IPS-NIHi11 (cell line): ENCODE data around the gene DCDC2C.
A peak's percentile ranks its signal among the peaks of the same experiment; 100 is the strongest.

Source experiments
- DNase-seq: peaks from one replicate; pipeline ENCODE4 v3.0.0; 2012; ENCODE audit warnings: mixed read lengths, low spot score

Gene DCDC2C

DNA sequence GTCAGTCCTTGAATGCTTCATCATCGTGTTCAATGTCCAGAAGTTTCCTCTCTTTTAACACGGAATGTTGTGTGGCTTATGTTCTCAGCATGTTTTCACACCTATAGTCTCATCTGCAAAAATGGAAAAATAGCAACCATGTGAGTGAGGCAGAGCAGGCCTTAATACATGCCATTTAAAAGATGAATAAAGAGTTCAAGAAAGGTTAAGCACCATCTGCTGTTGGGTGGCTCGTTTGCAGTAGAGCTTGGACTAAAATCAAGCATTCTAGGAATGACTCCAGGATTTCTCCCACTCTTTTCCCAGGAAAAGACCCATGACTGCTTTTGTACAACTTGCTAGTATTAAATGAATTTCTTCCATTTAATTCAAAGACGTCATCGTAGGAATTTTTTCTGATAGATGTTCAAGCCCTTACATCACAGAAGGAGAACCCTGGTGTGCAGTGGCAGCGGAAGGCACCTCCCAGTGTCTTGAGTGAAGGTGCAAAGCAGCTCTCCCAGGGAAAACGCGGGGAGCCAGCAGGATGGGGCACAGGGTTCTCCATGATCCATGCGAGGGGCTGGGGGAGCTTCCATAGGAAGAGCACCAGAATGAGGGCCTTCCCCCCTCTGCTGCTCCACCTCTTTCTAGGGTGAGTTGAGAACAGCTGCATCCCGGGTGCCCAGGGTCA is 9.6 kb downstream of the DCDC2C start:
- DNase-seq: no peak

DNA sequence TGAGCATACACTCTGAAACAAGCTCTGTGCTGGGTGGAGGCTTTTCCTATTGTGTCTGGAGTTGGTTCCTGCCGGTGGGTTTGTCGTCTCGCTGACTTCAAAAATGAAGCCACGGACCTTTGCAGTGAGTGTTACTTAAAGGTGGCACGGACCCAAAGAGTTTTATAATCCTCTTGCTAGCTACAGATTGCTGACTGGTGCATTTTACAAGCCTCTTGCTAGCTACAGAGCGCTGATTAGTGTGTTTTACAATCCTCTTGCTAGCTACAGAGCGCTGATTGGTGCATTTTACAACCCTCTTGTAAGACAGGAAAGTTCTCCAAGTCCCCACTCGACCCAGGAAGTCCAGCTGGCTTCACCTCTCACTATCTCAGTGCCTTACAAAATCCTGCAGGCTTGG is 15.3 kb downstream of the DCDC2C start:
- no peak for DNase-seq

DNA sequence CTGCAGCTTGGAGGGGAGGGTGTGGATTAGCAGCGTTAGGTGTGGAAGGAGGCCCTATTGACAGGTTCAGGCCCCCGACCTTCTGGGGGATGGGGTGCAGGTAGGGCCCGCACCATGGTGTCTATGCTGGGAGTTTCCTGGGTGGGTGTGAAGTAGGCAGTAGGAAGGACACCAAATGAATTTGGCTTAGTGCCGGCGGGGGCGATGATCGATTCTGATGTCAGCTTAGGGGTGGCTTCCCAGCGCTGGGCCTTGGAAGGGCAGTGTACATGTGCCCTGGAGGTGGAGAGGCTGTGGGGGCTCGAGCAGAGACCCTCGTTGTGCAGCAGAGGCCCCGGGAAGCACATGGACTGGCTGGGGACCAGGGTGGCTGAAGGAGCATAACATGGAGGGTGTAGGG is 21.6 kb downstream of the DCDC2C start:
- no peak for DNase-seq

DNA sequence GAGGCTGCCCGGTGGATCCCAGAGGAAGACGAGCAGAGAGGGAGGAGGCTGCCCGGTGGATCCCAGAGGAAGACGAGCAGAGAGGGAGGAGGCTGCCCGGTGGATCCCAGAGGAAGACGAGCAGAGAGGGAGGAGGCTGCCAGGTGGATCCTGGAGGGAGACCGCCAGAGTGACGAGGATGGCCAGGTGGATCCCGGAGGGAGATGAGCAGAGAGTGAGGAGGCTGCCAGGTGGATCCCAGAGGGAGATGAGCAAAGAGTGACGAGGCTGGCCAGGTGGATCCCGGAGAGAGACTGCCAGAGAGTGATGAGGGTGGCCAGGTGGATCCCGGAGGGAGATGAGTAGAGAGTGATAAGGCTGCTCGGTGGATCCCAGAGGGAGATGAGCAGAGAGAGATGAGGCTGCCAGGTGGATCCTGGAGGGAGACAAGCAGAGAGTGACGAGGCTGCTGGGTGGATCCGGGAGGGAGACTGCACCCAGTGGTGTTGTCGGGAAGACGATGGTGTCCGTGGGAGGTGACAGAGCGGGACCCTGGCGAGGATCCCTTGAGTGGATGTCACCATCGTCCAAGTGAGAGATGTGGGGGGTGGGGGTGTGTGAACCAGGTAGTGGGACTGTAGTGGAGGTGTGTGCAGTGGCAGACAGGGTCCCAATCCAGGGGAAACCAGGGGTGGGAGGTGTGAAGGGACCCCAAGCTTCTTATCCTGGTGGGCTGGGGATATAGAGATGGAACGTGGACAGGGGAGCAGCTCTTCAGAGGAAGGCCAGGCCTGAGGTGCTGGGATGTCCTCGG is 22.3 kb downstream of the DCDC2C start:
- DNase-seq: no peak

DNA sequence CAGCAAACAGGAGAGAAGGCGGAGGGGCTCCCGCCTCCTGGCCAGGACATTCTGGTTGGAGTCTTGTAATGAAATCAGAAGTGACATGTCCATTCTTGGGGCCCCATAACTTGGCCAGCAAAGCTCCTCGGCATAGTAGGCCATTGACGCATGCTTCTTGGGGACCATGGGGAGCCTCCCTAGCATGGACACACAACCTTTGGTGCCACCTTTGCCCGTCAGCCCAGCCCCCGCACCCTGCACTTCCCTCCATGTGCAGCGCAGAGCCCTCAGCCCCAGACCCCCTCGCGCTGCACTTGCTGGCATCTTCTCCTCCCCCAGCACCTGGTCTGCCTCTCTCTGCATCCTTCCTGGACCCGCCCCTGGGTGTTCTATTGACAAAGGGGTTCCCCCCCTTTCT is 23.1 kb downstream of the DCDC2C start:
- DNase-seq: no peak

DNA sequence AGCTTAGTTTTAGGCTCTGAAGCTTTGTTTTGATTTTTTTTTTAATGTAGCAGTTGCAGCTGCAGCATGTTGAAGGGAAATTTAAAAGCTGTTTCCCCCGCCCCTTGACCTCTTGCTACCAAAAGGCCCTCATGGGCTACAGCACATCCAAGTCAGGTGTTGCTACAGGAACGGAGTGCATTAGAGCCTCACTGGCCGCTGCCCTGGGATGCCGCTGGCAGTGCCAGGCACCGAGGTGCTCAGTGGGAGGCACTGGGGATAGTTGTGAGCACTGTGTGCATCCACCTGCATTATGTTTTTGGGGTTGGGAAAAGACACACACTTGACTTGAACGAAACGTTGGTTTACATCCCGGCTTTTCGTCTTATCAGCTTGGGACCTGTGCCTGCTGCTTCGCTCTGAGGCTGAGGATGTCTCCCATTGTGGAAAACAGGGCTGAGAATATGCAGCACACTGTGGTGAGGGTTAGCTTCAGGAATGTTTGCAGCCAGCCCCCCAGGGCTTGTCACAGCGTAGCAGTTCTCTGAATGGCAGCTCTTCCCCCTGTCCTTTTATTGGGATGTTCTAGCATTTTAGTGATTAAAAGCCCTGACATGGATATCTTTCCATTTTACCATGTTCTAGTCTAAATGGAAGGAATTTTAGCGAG is 24.1 kb downstream of the DCDC2C start:
- DNase-seq: peak; percentile 54

DNA sequence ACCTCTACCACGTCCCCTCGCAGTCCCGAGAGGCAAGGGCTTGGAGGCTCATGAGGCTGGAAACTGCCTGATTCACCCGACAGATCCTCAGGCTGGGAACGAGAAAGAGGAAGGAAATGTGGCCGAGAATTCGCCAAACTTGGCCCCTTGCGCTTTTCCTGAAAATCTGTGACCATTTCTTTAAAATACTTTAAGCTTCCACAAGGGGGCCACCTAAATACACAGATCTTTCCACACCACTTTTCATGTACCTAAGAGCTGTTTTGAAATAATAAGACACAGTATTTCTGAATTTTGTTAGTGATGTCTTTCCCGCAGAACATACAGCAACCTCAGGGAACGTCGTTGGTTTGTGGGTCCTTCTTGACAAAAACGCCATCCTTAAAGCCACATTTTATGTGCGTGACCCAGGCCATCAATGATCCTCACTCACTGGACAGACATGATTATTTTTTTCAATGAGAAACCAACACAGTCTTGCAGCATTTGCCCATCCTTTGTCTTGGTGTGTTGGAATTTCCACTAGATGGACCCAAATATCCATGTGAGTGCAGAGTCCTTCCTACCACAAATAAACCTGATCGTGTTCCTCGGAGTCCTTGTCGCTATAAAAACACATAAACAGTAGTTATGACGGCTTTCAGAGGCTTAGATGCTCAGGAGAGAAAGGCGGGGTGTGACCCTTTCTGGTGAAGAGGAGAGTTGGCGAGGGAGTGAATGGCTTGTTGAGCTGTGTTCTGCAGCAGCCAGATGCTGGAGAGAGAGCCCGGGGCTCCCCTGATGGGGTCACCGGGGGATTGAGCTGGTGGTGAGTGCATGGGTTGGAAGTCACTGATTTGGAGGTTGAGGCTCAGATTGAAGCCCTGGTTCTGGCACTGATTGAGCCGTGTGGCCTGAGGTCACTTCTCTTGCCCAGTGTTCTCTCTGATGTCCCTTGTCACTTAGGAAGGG is 25.0 kb downstream of the DCDC2C start:
- DNase-seq: peak; percentile 72

DNA sequence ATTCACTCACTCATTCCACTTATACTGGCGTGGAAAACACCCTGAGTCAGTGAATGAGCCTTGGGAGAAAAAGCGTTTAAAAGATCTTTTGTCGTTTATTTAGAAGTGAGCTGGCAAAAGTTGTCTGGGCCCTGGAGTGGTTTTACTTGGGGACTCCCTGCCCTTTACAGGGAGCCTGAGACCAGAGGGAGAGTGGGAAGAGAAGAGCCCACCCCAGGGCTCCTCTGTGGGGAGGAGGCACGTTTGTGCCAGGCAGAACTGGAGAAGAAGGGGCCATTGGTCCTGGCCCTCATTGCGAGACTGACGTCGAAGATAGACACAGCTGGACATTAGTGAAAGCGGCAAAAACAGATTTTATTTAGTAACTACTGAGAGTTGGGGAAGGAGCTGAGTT is 25.7 kb downstream of the DCDC2C start:
- DNase-seq: no peak

DNA sequence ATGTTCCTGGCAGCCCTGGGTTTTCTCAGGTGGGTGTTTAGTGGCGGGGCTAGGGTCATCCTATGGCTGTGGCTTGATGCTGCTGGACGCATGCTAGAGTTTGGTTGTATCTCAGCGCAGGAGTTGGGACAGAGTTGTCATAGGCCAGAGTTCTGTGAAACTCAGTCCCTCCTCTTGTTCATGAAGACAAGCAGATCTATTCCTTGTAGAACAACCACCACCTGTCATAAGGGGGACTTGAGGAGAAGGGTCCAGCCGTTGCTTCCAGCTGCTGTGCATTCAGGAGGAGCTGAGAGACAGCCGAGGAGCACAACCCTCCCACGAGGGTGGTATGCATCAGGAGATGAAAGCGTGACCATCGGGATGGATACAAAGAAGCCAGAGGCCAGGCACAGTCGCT is 26.4 kb downstream of the DCDC2C start:
- DNase-seq: no peak

DNA sequence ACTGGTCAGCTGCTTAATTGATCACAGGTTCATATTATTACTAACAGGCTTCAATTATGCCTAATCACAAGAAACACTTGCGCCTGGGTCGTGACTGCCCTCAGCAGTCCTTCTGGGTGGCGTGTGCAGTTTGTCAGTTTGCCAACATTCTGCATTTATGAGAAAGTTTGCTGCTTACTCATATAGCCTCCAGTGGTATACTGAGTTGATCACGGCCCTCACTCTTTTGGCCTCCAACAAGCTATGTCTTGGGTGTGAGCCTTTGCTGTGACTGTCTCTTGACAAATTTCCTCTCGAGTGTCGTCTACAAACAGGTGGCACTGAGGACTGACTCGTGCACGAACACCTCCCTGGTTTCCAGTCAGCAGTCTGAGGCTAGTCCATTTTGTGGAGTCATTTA is 27.3 kb downstream of the DCDC2C start:
- DNase-seq: no peak

DNA sequence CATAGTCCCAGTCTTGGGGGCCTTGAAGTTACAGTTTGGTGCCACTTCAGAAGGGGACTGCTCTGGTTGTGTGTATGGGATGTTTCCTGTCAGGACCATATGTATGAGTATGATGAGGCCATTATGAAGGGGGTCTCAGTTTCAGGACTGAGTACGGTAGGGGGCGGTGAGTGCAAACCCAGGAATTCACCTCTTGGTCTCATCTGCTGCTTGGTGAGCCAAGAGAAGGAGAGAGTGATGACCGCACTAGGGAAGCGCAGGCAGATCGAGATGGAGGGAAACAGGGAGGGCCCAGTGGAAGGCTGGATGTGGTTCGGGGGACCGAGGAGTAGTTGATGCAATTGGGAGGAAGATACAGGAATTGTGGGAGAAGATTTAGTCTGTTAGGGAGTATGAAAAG is 28.5 kb downstream of the DCDC2C start:
- no peak for DNase-seq

DNA sequence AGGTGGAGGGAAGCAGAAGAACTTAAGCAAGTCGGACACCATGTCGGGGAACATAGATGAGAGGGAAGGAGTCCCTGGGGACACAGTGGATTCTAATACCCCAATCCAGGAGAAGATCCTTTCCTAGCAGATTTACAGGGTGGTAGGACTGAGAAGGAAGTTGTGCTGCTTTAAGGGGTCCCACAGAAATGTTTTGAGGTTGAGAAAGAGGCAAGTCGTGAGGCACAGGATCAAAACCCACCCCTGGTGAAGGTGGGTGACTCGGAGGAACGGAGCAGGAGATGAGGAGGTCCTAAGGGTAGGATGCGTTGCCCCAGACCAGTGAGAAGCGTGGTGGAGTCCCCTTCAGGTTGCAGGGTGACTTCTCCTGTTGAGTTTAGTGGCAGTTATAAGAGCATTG is 32.7 kb downstream of the DCDC2C start:
- no peak for DNase-seq

DNA sequence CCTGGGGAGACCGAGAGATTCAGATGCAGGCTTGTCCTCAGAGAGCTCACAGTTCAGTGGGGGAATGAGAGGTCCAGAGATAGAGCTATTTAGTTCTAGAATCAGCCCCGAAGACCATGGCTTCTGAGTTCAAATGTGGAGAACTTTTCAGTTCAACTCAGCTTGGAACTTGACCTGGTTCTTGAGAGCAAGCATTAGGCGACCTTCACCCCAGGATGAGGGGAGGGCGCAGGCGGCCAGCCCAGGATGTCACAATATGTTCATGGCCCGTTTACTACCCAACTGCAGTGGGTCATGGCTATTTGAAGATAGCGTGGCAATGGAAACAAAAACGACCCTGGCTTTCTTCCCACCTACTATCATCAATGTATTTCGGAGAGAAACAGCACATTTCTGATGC is 33.8 kb downstream of the DCDC2C start:
- DNase-seq: no peak

DNA sequence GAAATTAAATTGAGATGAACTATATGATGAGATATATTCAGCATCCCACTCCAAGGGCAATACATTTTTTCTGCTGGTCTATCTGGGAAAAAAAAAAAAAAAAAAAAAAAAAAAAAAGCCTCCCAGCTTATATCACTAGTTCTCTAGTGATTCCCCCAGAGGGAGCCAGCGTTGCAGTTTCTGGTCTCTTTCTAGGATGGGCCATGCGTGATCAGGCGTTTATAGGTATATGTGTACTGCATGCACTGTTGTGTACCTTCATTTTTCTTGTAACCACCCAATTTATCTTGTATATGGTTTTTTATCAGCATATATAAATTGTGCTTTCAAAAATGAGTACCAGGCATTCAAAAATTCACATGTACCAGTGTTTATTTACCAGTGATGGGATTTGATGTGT is 35.1 kb downstream of the DCDC2C start:
- peak; percentile 55 for DNase-seq

DNA sequence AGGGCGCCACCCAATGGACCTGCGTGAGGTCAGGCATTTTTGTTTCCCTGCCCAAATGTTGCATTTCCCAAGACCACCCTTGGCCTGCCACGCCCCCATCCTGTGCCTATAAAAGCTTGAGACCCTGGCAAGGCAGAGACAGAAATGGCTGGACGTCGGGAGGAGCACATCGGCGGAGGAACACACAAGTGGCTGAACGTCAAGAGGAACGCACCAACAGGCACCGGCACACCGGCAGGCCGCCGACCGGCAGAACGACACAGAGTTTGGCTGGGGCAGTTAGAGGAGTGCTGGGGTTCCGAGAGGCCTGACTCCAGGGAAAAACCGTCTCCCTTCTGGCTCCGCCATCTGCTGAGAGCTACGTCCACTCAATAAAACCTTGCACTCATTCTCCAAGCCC is 35.9 kb downstream of the DCDC2C start:
- DNase-seq: no peak

DNA sequence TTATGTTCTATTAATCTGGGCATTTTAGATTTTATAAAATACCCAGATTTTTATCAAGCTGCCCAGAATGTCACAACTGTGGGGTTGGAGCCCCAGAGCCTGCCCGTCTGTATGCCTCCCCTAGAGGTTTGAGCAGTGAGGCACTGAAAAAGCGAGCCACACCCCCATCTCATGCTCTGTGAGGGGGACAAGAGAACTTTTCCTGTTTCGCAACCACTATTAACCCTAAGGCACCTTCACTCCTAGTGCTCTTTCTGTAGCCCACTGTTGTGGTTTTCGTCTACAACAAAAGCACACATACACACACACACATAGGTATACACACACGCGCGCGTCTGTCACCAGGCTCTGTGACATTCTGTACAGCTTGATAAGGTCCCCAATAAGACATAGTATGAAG is 38.0 kb downstream of the DCDC2C start:
- no peak for DNase-seq

DNA sequence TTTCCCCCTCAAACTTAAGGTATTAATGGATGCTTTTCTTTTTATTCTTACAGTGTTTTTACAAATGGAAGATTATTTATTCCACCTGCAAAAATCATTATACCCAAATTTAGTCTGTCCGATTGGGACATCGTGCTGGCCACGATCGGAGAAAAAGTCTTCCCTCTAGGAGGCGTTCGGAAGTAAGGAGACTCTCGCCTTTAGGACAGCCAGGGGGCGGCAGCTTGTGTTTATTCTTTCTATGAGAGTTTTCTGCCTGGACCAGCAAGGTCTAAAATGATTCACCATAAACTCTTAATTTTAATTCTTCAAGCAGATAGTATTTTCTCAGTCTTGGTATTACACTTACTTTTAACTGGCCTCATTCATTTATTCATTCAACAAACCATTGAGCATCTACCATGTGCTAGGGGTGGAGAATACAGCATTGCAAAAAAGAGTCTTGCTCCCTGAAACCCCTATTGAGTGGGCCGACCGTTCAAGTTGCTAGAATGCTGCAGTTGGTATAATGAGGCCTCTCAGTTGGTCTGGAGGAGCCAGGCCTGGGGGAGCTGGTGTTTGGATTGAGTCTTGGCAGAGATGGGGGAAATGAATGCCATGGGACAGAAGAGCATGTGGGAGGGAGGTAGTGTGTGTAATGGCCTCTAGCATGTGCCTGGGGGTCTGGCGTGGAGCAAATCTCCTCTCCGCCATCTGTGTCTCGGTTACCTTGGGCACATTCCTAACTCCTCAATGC is 38.7 kb downstream of the DCDC2C start:
- peak; percentile 39 for DNase-seq

DNA sequence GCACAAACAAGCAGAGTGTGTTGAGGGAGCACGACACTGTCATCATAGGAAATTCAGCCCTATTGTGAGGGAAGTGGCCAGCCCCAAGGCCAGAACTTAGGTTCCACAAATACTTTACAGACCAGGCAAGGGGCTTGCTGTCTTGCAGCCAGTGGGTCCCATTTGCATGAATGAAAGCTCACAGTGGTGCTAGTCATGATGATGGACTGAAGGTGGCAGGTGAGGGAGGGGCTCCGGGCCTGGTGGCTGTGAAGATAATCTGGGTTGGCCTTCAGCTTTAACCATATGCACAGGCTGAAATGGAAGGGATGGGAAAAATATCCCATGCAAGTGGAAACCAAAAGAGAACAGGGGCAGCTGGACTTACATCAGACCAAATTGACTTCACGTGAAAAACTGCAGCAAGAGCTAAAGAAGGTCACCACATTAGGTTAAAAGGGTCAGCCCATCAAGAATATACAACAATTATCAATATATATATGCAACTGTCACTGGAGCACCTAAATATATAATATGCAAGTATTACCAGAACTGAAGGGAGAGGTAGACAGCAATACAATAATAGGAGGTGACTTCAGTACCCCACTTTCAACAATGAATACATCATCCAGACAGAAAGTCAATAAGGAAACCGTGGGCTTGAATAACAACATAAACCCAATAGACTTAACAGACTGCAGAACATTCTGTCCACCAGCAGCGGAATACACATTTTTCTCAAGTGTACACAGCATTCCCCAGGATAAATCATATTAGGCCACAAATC is 39.6 kb downstream of the DCDC2C start:
- no peak for DNase-seq

DNA sequence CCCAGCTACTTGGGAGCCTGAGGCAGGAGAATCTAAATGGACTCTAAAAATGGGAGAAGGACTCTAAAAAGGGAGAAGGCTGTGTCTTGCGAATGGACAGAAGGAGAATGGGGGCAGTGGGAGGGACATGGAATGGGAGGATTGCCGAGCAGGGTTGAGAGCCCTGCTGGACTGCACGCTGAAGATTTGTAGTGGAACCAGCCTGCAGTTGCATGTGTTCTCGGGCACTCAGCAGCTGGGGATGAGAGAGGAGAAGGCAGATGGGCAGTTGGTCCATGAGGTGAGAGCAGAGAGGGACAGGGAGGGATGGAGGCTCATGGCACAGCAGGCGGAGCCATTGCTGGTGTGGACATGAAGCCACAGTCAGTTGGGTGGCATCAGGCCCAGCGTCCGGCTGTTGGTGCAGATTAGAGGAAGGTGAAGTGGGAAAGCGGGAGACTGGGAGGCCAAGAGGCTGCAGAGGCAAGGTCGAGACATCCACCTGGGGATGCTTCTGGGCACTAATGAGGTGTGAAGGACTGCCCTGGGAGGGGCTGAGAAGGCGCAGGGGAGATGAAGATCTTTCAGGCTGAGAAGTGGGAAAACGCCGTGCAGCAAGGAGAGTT is 40.7 kb downstream of the DCDC2C start:
- no peak for DNase-seq

DNA sequence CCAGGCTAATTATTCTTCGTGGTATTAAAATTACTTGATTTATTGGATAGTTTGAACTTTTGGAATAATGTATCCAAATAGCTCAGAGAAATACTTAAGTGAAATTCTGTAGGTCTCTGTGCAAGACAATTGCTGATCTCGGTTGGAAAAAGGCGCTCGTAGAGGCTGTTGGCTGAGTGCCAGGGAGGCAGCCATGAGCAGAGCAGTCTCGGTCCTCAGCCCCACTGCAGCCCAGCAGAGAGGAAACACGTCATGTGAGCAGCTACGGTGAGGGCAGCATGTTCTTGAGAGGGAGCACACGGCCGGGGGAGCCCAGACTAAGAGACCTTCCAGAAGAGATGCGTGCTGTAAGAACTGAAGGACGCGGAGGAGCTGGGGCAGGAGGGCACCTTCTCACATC is 42.5 kb downstream of the DCDC2C start:
- no peak for DNase-seq
